Mesenteric fat pad (tissue), 1 donor: Measurements from ENCODE around the gene TMIGD1. TPM values are rescaled to one million over a fixed set of nuclear protein-coding genes. Genes with fewer than 3 reads are reported as not detected.

Experiments
- DNase-seq: peaks from one replicate; pipeline ENCODE4 v3.0.0-alpha.2; 2020; ENCODE audit warnings: low spot score
- total RNA-seq: library from RNA; stranded (reverse); fragmentation: NEBNext Ultra II Directional; extraction: Animal tissue kit (Norgen Biotek cat#: 25700); gene quantifications from one replicate; pipeline ENCODE4 v1.2.1, GENCODE V29; 2021
- donor health status: DM: yes; HTN: yes; CAD: no.

The TMIGD1 gene
- total RNA-seq, 1 donor from 2014 or later = not detected

- no peak for DNase-seq
Measured at GRCh38 chr17:30332057-30332542, 1.8 kb downstream of the TMIGD1 start.

- no peak for DNase-seq
Measured at GRCh38 chr17:30326809-30327208, 7.0 kb downstream of the TMIGD1 start.

GRCh38 chr17:30324723-30325122, 9.1 kb downstream of the TMIGD1 start:
- DNase-seq = no peak

GRCh38 chr17:30323895-30324319, 9.9 kb downstream of the TMIGD1 start:
- DNase-seq = no peak

- DNase-seq = no peak
Measured at GRCh38 chr17:30323262-30323894, 10.5 kb downstream of the TMIGD1 start.

GRCh38 chr17:30321314-30321713, 12.5 kb downstream of the TMIGD1 start:
- DNase-seq = no peak

- DNase-seq = no peak
Measured at GRCh38 chr17:30318155-30318554, 15.7 kb downstream of the TMIGD1 start.

- no peak for DNase-seq
Measured at GRCh38 chr17:30316736-30317135, 17.1 kb downstream of the TMIGD1 start.

GRCh38 chr17:30315106-30315505, 18.8 kb downstream of the TMIGD1 start:
- no peak for DNase-seq

- DNase-seq = no peak
Measured at GRCh38 chr17:30314474-30314873, 19.4 kb downstream of the TMIGD1 start.

GRCh38 chr17:30312226-30312625, 21.6 kb downstream of the TMIGD1 start:
- no peak for DNase-seq

GRCh38 chr17:30310562-30310961, 23.3 kb downstream of the TMIGD1 start:
- DNase-seq = no peak

GRCh38 chr17:30309591-30309990, 24.3 kb downstream of the TMIGD1 start:
- no peak for DNase-seq

- no peak for DNase-seq
Measured at GRCh38 chr17:30308406-30308805, 25.5 kb downstream of the TMIGD1 start.

- no peak for DNase-seq
Measured at GRCh38 chr17:30304778-30305177, 29.1 kb downstream of the TMIGD1 start.

GRCh38 chr17:30302241-30302640, 31.6 kb downstream of the TMIGD1 start:
- no peak for DNase-seq

GRCh38 chr17:30300818-30301217, 33.0 kb downstream of the TMIGD1 start:
- no peak for DNase-seq

- no peak for DNase-seq
Measured at GRCh38 chr17:30299000-30299399, 34.9 kb downstream of the TMIGD1 start.

GRCh38 chr17:30297715-30298114, 36.1 kb downstream of the TMIGD1 start:
- DNase-seq = no peak

GRCh38 chr17:30296499-30297080, 37.3 kb downstream of the TMIGD1 start:
- DNase-seq = no peak

GRCh38 chr17:30292286-30292858, 41.5 kb downstream of the TMIGD1 start:
- DNase-seq = no peak

- peak; percentile 92 for DNase-seq
Measured at GRCh38 chr17:30291543-30292285, 42.1 kb downstream of the TMIGD1 start, which contains the start of gene BLMH. TSS of gene BLMH (minus strand) at chr17:30291944. CDS start at chr17:30291819, 125 bp downstream.
